Stimulated activated effector memory CD8-positive, alpha-beta T cell treated with anti-CD3 and anti-CD28 coated beads, Interleukin-12 subunit alpha, Interleukin-12 subunit beta, amount 100 ng/mL, for 72 hours (primary cell): ENCODE results near the gene ADAM15.

Source experiments
- ATAC-seq: fragments of 150-1000 bp; cut with Tn5 transposase; 2 replicates; pipeline ENCODE4 v1.10.0; 2021
- DNase-seq, 2 donors: peaks; one replicate each; pipeline ENCODE4 v3.0.0; 2021 to 2022; ENCODE audit warnings: low spot score in 2 of 2
- H3K27ac Mint-ChIP-seq: one replicate; pipeline ENCODE4 v1.8.0; 2022; ENCODE audit warnings: mild to moderate bottlenecking, mixed read lengths
- H3K36me3 Mint-ChIP-seq: one replicate; pipeline ENCODE4 v1.8.0; 2022; ENCODE audit warnings: mild to moderate bottlenecking, mixed read lengths
- H3K4me1 Mint-ChIP-seq: one replicate; pipeline ENCODE4 v1.8.0; 2022; ENCODE audit warnings: mixed read lengths
- H3K4me3 Mint-ChIP-seq: one replicate; pipeline ENCODE4 v1.8.0; 2022; ENCODE audit warnings: mild to moderate bottlenecking, mixed read lengths
- H3K9me3 Mint-ChIP-seq: one replicate; pipeline ENCODE4 v1.8.0; 2022; ENCODE audit warnings: mixed read lengths

The ADAM15 gene

GRCh38 chr1:155092131-155092530 is 41.0 kb downstream of the ADAM15 start:
- ATAC-seq: peak; percentile 29
- DNase-seq: no peak
- Mint-ChIP-seq H3K27ac (no peak overlapping the region), H3K4me3 (no peak overlapping the region), H3K4me1 (peaks cover 8% of the 10 kb centered on the region), H3K36me3 (no peaks in the 10 kb centered on the region), H3K9me3 (no peaks in the 10 kb centered on the region)

GRCh38 chr1:155092641-155093040 is 41.5 kb downstream of the ADAM15 start:
- DNase-seq (no peak), ATAC-seq (no peak)
- peak overlapping the region; percentile 50 for H3K27ac Mint-ChIP-seq

GRCh38 chr1:155093911-155094621 is 43.0 kb downstream of the ADAM15 start:
- Mint-ChIP-seq H3K4me1 (peaks cover 8% of the 10 kb centered on the region), H3K9me3 (no peaks in the 10 kb centered on the region), H3K36me3 (no peaks in the 10 kb centered on the region), H3K4me3 (no peak overlapping the region), H3K27ac (peak overlapping the region; percentile 50)
- ATAC-seq: peak; percentile 27
- no peak for DNase-seq

More at GRCh38 chr1:155092641-155093040, 41.5 kb downstream of the ADAM15 start:
- no peaks in the 10 kb centered on the region for H3K36me3 Mint-ChIP-seq
- peaks cover 8% of the 10 kb centered on the region for H3K4me1 Mint-ChIP-seq
- no peaks in the 10 kb centered on the region for H3K9me3 Mint-ChIP-seq
- H3K4me3 Mint-ChIP-seq: no peak overlapping the region

- H3K27ac Mint-ChIP-seq: no peak overlapping the region
- ATAC-seq (peak; percentile 20), DNase-seq (no peak)
- no peak overlapping the region for H3K4me3 Mint-ChIP-seq
- H3K9me3 Mint-ChIP-seq: no peaks in the 10 kb centered on the region
- H3K36me3 Mint-ChIP-seq: no peaks in the 10 kb centered on the region
- peaks cover 8% of the 10 kb centered on the region for H3K4me1 Mint-ChIP-seq
Measured at GRCh38 chr1:155094622-155094948, 43.5 kb downstream of the ADAM15 start.

GRCh38 chr1:155099331-155099730 is 48.2 kb downstream of the ADAM15 start:
- Mint-ChIP-seq H3K4me1 (no peaks in the 10 kb centered on the region), H3K36me3 (no peaks in the 10 kb centered on the region), H3K9me3 (no peaks in the 10 kb centered on the region), H3K27ac (no peak overlapping the region), H3K4me3 (no peak overlapping the region)
- DNase-seq: no peak
- no peak for ATAC-seq

- Mint-ChIP-seq H3K27ac (no peak overlapping the region), H3K9me3 (no peaks in the 10 kb centered on the region), H3K4me3 (no peak overlapping the region), H3K36me3 (no peaks in the 10 kb centered on the region), H3K4me1 (no peaks in the 10 kb centered on the region)
- ATAC-seq (no peak), DNase-seq (no peak)
Measured at GRCh38 chr1:155103325-155103724, 52.2 kb downstream of the ADAM15 start.

GRCh38 chr1:155104605-155105534 is 53.8 kb downstream of the ADAM15 start:
- no peak overlapping the region for H3K4me3 Mint-ChIP-seq
- ATAC-seq: no peak
- no peak for DNase-seq
- H3K4me1 Mint-ChIP-seq: no peaks in the 10 kb centered on the region
- H3K9me3 Mint-ChIP-seq: no peaks in the 10 kb centered on the region
- no peaks in the 10 kb centered on the region for H3K36me3 Mint-ChIP-seq
- no peak overlapping the region for H3K27ac Mint-ChIP-seq

- Mint-ChIP-seq H3K36me3 (no peaks in the 10 kb centered on the region), H3K4me1 (no peaks in the 10 kb centered on the region)
Measured at GRCh38 chr1:155105604-155106011, 54.5 kb downstream of the ADAM15 start.

GRCh38 chr1:155106862-155107261 is 55.7 kb downstream of the ADAM15 start:
- H3K27ac Mint-ChIP-seq: no peak overlapping the region
- DNase-seq: no peak
- no peak overlapping the region for H3K4me3 Mint-ChIP-seq
- no peak for ATAC-seq
- no peaks in the 10 kb centered on the region for H3K36me3 Mint-ChIP-seq
- H3K9me3 Mint-ChIP-seq: no peaks in the 10 kb centered on the region
- no peaks in the 10 kb centered on the region for H3K4me1 Mint-ChIP-seq

More at GRCh38 chr1:155105604-155106011, 54.5 kb downstream of the ADAM15 start:
- Mint-ChIP-seq H3K27ac (no peak overlapping the region), H3K4me3 (no peak overlapping the region), H3K9me3 (no peaks in the 10 kb centered on the region)
- ATAC-seq: no peak
- DNase-seq: no peak

- Mint-ChIP-seq H3K4me3 (no peak overlapping the region), H3K36me3 (no peaks in the 10 kb centered on the region), H3K27ac (no peak overlapping the region), H3K9me3 (no peaks in the 10 kb centered on the region), H3K4me1 (no peaks in the 10 kb centered on the region)
- ATAC-seq (no peak), DNase-seq (no peak)
Measured at GRCh38 chr1:155107309-155108264, 56.5 kb downstream of the ADAM15 start.

GRCh38 chr1:155108296-155108695 is 57.2 kb downstream of the ADAM15 start:
- Mint-ChIP-seq H3K4me1 (no peaks in the 10 kb centered on the region), H3K4me3 (no peak overlapping the region), H3K27ac (no peak overlapping the region), H3K9me3 (no peaks in the 10 kb centered on the region), H3K36me3 (no peaks in the 10 kb centered on the region)
- DNase-seq (no peak), ATAC-seq (no peak)

- DNase-seq: no peak
- Mint-ChIP-seq H3K4me1 (no peaks in the 10 kb centered on the region), H3K4me3 (no peak overlapping the region), H3K27ac (no peak overlapping the region), H3K9me3 (no peaks in the 10 kb centered on the region), H3K36me3 (no peaks in the 10 kb centered on the region)
- no peak for ATAC-seq
Measured at GRCh38 chr1:155110381-155110780, 59.3 kb downstream of the ADAM15 start.

GRCh38 chr1:155110826-155111225 is 59.7 kb downstream of the ADAM15 start:
- H3K9me3 Mint-ChIP-seq: no peaks in the 10 kb centered on the region
- no peak overlapping the region for H3K4me3 Mint-ChIP-seq
- ATAC-seq: no peak
- no peak for DNase-seq
- H3K4me1 Mint-ChIP-seq: no peaks in the 10 kb centered on the region
- H3K27ac Mint-ChIP-seq: no peak overlapping the region
- H3K36me3 Mint-ChIP-seq: no peaks in the 10 kb centered on the region
